IPS-15b (cell line): ENCODE results near the gene ACTN4.

Source experiments
- H3K27me3 ChIP-seq: one replicate; pipeline ENCODE4 v1.6.1; 2013; ENCODE audit warnings: low read length; ENCODE audit not compliant: control insufficient read depth, insufficient read depth
- H3K36me3 ChIP-seq: one replicate; pipeline ENCODE4 v1.6.1; 2013; ENCODE audit warnings: low read length; ENCODE audit not compliant: control insufficient read depth, insufficient read depth
- H3K4me1 ChIP-seq: one replicate; pipeline ENCODE4 v1.6.1; 2013; ENCODE audit warnings: mild to moderate bottlenecking, low read length; ENCODE audit not compliant: control insufficient read depth, insufficient read depth
- H3K4me3 ChIP-seq: one replicate; pipeline ENCODE4 v1.5.1; 2013; ENCODE audit warnings: low read depth, low read length
- H3K9ac ChIP-seq: one replicate; pipeline ENCODE4 v1.6.1; 2013; ENCODE audit warnings: low read depth, mild to moderate bottlenecking, low read length
- H3K9me3 ChIP-seq: one replicate; pipeline ENCODE4 v1.6.1; 2013; ENCODE audit warnings: mild to moderate bottlenecking, low read length; ENCODE audit not compliant: control insufficient read depth, insufficient read depth

ACTN4 gene

DNA sequence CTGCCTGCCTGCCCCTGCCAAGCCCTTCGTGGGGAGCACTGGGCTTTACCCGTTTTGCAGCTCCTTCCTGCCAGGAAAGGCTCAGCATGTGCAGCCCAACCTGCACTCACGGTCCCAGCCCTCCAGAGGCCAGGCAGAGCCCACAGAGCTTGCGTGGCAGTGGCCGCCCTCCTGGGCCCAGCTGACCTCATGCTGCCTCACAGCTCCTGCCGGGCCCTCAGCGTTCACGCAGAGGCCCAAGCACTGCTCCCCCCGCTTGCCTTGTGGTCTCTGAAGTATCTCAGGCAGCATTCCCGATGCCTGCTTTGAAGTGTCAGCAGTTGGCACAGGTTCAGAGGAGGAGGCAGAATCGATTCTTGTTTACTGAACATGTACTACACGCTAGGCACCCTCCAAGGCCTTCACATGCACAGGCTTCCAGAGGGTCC lies 64.3 kb downstream of the ACTN4 start:
- no peaks in the 10 kb centered on the region for H3K27me3 ChIP-seq
- no peak overlapping the region for H3K4me3 ChIP-seq
- H3K9me3 ChIP-seq: no peaks in the 10 kb centered on the region
- H3K4me1 ChIP-seq: no peaks in the 10 kb centered on the region
- H3K36me3 ChIP-seq: peaks cover 88% of the 10 kb centered on the region
- no peak overlapping the region for H3K9ac ChIP-seq

GRCh38 chr19:38712161-38712748 lies 64.8 kb downstream of the ACTN4 start:
- Histone ChIP-seq H3K4me3 (no peak overlapping the region), H3K27me3 (no peaks in the 10 kb centered on the region), H3K36me3 (peaks cover 88% of the 10 kb centered on the region), H3K9me3 (no peaks in the 10 kb centered on the region), H3K9ac (no peak overlapping the region), H3K4me1 (no peaks in the 10 kb centered on the region)

DNA sequence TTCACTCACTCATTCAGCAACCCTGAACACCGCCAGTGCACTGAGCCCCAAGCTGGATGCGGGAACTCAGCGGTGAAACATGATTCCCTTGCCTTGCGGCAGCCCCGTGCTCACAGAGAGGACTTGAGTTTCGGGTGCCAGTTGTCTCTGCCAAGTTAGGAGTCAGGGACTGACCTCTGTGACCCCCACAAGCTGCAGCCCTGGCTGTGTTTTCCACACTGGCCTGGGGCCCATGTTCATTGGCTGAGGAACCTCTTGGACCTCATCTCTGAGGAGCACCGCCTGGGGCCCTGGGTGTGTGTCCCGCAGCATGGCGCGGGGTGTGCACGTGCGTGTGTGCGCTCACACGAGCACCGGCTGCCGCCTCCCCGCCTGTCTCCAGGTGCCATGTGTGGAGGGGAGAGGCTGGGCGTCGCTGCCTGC lies 65.8 kb downstream of the ACTN4 start:
- no peaks in the 10 kb centered on the region for H3K9me3 ChIP-seq
- no peaks in the 10 kb centered on the region for H3K4me1 ChIP-seq
- no peak overlapping the region for H3K9ac ChIP-seq
- no peak overlapping the region for H3K4me3 ChIP-seq
- no peaks in the 10 kb centered on the region for H3K27me3 ChIP-seq
- H3K36me3 ChIP-seq: peaks cover 85% of the 10 kb centered on the region

- no peak overlapping the region for H3K9ac ChIP-seq
- H3K4me3 ChIP-seq: no peak overlapping the region
- no peaks in the 10 kb centered on the region for H3K27me3 ChIP-seq
- H3K9me3 ChIP-seq: no peaks in the 10 kb centered on the region
- no peaks in the 10 kb centered on the region for H3K4me1 ChIP-seq
- peaks cover 85% of the 10 kb centered on the region for H3K36me3 ChIP-seq
Measured at GRCh38 chr19:38713865-38714264, 66.4 kb downstream of the ACTN4 start.

- Histone ChIP-seq H3K36me3 (peaks cover 85% of the 10 kb centered on the region), H3K4me1 (no peaks in the 10 kb centered on the region), H3K27me3 (no peaks in the 10 kb centered on the region), H3K9ac (no peak overlapping the region), H3K9me3 (no peaks in the 10 kb centered on the region), H3K4me3 (no peak overlapping the region)
Measured at GRCh38 chr19:38714354-38714778, 66.9 kb downstream of the ACTN4 start.

DNA sequence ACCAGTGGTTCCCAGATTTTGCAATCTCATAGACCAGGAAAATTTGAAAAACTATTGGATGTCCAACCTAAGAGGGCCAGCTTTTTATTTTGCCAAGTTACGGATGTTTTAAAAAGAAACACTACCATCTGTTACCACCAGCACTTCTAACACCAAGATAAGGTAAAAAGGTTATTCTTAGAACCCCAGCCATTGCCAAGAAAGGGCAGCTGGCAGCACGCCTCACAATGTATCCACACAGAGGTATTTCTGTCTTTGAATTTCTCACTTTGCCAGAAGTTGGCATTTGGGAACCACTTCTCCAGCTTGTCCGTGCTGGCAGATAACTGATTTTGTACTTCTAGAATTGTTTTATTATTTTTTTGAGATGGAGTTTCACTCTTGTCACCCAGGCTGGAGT lies 68.1 kb downstream of the ACTN4 start:
- Histone ChIP-seq H3K27me3 (no peaks in the 10 kb centered on the region), H3K4me1 (no peaks in the 10 kb centered on the region), H3K36me3 (peaks cover 85% of the 10 kb centered on the region), H3K4me3 (no peak overlapping the region), H3K9me3 (no peaks in the 10 kb centered on the region), H3K9ac (no peak overlapping the region)

DNA sequence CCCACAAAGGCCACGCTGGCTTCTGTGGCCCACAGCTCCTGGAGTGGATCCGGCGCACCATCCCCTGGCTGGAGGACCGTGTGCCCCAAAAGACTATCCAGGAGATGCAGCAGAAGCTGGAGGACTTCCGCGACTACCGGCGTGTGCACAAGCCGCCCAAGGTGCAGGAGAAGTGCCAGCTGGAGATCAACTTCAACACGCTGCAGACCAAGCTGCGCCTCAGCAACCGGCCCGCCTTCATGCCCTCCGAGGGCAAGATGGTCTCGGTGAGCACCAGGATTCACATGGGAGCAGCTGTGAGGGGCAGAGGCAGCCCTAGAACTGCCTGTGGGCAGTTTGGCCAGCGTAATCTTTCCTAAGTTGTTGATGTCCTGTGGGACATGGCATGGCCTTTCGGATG lies 69.6 kb downstream of the ACTN4 start:
- Histone ChIP-seq H3K4me1 (no peaks in the 10 kb centered on the region), H3K36me3 (peaks cover 85% of the 10 kb centered on the region), H3K9ac (no peak overlapping the region)

DNA sequence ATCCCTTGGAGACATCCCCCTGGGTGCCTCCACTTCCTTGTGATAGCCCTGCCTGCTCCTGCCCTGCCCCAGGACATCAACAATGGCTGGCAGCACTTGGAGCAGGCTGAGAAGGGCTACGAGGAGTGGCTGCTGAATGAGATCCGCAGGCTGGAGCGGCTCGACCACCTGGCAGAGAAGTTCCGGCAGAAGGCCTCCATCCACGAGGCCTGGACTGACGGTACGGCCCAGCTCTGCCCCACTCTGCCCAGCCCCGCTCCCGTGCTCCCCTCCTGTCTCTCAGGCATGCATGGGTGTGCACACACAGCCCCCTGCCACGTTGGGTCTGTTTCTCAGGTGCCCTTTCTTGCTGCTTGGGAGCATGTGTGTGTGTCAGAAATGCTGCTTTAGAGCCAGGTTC lies 70.4 kb downstream of the ACTN4 start:
- H3K4me1 ChIP-seq: no peaks in the 10 kb centered on the region
- H3K27me3 ChIP-seq: no peaks in the 10 kb centered on the region
- peaks cover 85% of the 10 kb centered on the region for H3K36me3 ChIP-seq
- H3K4me3 ChIP-seq: no peak overlapping the region
- H3K9ac ChIP-seq: no peak overlapping the region
- no peaks in the 10 kb centered on the region for H3K9me3 ChIP-seq

More for the DNA sequence above, 69.6 kb downstream of the ACTN4 start:
- no peaks in the 10 kb centered on the region for H3K27me3 ChIP-seq
- no peak overlapping the region for H3K4me3 ChIP-seq
- no peaks in the 10 kb centered on the region for H3K9me3 ChIP-seq

- Histone ChIP-seq H3K9me3 (no peaks in the 10 kb centered on the region), H3K36me3 (peaks cover 85% of the 10 kb centered on the region), H3K9ac (no peak overlapping the region)
Measured at GRCh38 chr19:38718747-38719543, 71.5 kb downstream of the ACTN4 start.

GRCh38 chr19:38719761-38720558 lies 72.5 kb downstream of the ACTN4 start:
- no peak overlapping the region for H3K9ac ChIP-seq
- peaks cover 85% of the 10 kb centered on the region for H3K36me3 ChIP-seq
- H3K4me3 ChIP-seq: no peak overlapping the region
- H3K4me1 ChIP-seq: no peaks in the 10 kb centered on the region
- H3K9me3 ChIP-seq: no peaks in the 10 kb centered on the region
- H3K27me3 ChIP-seq: no peaks in the 10 kb centered on the region

More at GRCh38 chr19:38718747-38719543, 71.5 kb downstream of the ACTN4 start:
- no peak overlapping the region for H3K4me3 ChIP-seq
- H3K27me3 ChIP-seq: no peaks in the 10 kb centered on the region
- no peaks in the 10 kb centered on the region for H3K4me1 ChIP-seq

DNA sequence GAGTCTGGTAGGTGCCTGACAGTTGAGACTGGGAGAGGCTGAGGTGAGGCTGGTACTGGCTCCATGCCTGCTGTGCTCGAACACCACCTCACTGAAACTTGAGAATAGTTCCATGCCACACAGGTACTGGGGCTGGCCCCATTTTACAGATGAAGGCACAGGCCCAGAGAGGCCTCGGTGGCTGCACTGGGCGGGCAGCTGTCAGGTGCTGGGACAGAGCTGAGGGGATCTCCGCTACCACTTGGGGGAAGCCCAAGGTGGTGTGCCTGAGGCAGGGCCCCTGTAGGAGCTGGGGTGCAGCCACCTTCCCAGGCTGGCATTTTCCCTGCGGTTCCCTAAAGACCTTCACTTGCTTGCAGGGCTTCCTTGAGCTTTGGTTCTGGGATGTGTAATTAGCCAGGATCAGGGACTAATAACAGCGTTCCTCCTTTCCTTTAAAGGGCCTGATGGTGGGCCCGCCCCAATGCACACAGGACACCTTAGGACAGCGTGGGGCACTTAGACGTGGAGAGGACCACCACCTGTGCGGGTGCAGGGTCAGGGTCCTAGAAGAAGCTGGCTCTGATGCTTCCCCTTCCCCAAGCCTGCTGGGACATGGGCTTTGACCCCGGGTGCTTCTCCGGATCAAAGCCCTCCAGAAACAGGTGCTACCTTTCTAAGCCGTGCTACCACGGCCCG lies 73.2 kb downstream of the ACTN4 start:
- H3K27me3 ChIP-seq: no peaks in the 10 kb centered on the region
- H3K36me3 ChIP-seq: peaks cover 92% of the 10 kb centered on the region
- H3K9ac ChIP-seq: no peak overlapping the region
- no peaks in the 10 kb centered on the region for H3K4me1 ChIP-seq
- H3K4me3 ChIP-seq: no peak overlapping the region
- no peaks in the 10 kb centered on the region for H3K9me3 ChIP-seq
